Hypothalamus (tissue), 51 donors: ENCODE results near the gene TRAF3.
A peak's percentile ranks its signal among the peaks of the same experiment; 100 is the strongest.
"Not testable (repeated sequence)": the region's sequence is repeated elsewhere in the genome, so short reads cannot be mapped to it uniquely, and the experiment has no call there.

Source experiments
- DNase-seq, 51 donors: peaks; one replicate each; lab custom pipeline; 2025; lab: John Stamatoyannopoulos, UW

Gene TRAF3

GRCh38 chr14:102802834-102803523 lies 25.7 kb downstream of the TRAF3 start:
- no peak for DNase-seq

- no peak for DNase-seq
Observed at GRCh38 chr14:102804858-102805257, 27.6 kb downstream of the TRAF3 start.

- no peak for DNase-seq
Observed at GRCh38 chr14:102805371-102805891, 28.2 kb downstream of the TRAF3 start.

- no peak for DNase-seq
Observed at GRCh38 chr14:102805941-102806340, 28.7 kb downstream of the TRAF3 start.

- DNase-seq, result no peak
Observed at GRCh38 chr14:102806447-102806846, 29.2 kb downstream of the TRAF3 start.

- DNase-seq, result no peak
Observed at GRCh38 chr14:102807013-102807406, 29.8 kb downstream of the TRAF3 start.

GRCh38 chr14:102809870-102810269 lies 32.6 kb downstream of the TRAF3 start:
- no peak for DNase-seq

- DNase-seq, result no peak
Observed at GRCh38 chr14:102810523-102810922, 33.3 kb downstream of the TRAF3 start.

GRCh38 chr14:102811254-102811963 lies 34.2 kb downstream of the TRAF3 start:
- DNase-seq, result no peak

GRCh38 chr14:102811971-102812370 lies 34.7 kb downstream of the TRAF3 start:
- no peak for DNase-seq

- no peak for DNase-seq
Observed at GRCh38 chr14:102813691-102814090, 36.4 kb downstream of the TRAF3 start.

GRCh38 chr14:102817318-102817717 lies 40.1 kb downstream of the TRAF3 start:
- DNase-seq, result no peak

- no peak for DNase-seq
Observed at GRCh38 chr14:102817942-102818940, 41.0 kb downstream of the TRAF3 start.

- DNase-seq, result no peak
Observed at GRCh38 chr14:102819176-102819628, 42.0 kb downstream of the TRAF3 start.

- DNase-seq, result no peak
Observed at GRCh38 chr14:102819747-102820330, 42.6 kb downstream of the TRAF3 start.

- no peak for DNase-seq
Observed at GRCh38 chr14:102821252-102821651, 44.0 kb downstream of the TRAF3 start.

- DNase-seq, result no peak
Observed at GRCh38 chr14:102822311-102822863, 45.1 kb downstream of the TRAF3 start.

- DNase-seq, result not testable (repeated sequence)
Observed at GRCh38 chr14:102822887-102823286, 45.6 kb downstream of the TRAF3 start.

- no peak for DNase-seq
Observed at GRCh38 chr14:102823546-102823945, 46.3 kb downstream of the TRAF3 start.

- peak in 15 of 51 donors; percentile 12 to 55 (median 23) for DNase-seq
Observed at GRCh38 chr14:102824832-102825231, 47.6 kb downstream of the TRAF3 start.
